GM19035 (cell line): ENCODE data around the gene B3GNT9.

Experiments
- ATAC-seq: cut with Tn5 transposase; IDR thresholded peaks from one replicate; pipeline ENCODE4 v1.9.1; 2021; ENCODE audit not compliant: unreplicated experiment

Gene B3GNT9, protein sequence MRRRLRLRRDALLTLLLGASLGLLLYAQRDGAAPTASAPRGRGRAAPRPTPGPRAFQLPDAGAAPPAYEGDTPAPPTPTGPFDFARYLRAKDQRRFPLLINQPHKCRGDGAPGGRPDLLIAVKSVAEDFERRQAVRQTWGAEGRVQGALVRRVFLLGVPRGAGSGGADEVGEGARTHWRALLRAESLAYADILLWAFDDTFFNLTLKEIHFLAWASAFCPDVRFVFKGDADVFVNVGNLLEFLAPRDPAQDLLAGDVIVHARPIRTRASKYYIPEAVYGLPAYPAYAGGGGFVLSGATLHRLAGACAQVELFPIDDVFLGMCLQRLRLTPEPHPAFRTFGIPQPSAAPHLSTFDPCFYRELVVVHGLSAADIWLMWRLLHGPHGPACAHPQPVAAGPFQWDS

DNA sequence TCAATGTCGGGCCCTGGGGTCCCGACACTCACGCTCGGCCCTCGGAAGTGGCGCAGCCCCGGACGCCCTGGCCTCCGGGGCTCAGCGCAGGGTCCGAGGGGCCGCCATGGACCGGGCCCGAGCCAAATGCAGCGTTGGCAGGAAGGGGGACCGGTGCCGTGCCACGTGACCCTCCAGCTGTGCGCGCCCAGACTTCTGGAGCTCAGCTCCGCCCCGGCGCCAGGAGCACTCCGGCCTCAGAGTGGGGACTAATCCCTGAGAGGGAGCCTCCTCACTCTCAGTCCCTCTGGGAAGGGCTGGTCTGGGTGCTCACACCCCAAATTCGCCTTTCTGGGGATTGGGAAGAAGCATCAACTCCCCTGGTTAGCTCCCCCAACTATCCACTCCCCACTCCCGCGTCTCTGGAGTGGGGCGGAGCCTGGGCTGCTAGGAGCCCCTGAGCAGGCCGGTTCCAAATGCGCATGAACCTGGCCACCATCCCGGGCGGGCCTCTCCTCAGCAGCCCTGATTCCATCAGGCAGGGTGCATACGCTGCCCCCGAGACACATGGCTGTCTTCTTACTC is at the start of gene B3GNT9:
Gene B3GNT9, minus strand, starts transcription at position 166 of the 564 bp plus-strand sequence. CDS start 513 bp downstream, outside the sequence.
- ATAC-seq: no peak

DNA sequence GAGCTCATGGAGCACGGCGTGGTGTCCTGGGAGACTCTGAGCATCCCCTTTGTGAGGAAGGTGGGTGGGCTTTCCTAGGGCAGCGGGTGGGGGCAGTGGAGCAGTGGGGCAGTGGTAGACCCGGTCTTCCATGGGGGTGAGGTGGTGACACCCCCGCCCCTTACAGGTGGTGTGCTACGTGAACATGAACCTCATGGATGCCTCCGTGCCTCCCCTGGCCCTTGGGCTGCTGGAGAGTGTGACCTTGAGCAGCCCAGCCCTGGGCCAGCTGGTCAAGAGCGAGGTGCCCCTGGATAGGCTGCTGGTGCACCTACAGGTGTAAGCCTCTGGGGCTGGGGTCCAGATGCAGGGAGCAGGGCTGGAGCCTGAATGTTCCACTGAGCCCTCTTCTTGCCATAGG is 49.7 kb upstream of the B3GNT9 start:
- ATAC-seq: no peak

DNA sequence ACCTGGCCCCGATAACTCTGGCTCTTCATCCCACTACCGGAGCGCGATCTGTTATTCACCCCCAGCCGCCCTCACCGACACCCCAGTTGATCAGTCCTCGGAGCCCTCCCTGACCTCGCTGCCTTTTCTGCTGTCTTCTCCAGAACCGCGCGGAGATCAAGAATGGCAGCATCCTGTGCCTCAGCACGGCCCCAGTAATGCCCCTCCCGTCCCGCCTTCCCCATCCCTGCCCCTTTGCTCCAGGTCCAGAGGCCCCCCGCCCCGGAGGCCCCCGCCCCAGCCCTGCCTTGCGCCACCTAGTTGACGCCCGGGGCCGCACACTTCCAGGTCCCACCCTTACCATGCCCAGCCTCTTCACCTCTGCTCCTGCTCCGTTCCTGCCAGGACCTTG is 49.0 kb upstream of the B3GNT9 start:
- ATAC-seq: no peak

DNA sequence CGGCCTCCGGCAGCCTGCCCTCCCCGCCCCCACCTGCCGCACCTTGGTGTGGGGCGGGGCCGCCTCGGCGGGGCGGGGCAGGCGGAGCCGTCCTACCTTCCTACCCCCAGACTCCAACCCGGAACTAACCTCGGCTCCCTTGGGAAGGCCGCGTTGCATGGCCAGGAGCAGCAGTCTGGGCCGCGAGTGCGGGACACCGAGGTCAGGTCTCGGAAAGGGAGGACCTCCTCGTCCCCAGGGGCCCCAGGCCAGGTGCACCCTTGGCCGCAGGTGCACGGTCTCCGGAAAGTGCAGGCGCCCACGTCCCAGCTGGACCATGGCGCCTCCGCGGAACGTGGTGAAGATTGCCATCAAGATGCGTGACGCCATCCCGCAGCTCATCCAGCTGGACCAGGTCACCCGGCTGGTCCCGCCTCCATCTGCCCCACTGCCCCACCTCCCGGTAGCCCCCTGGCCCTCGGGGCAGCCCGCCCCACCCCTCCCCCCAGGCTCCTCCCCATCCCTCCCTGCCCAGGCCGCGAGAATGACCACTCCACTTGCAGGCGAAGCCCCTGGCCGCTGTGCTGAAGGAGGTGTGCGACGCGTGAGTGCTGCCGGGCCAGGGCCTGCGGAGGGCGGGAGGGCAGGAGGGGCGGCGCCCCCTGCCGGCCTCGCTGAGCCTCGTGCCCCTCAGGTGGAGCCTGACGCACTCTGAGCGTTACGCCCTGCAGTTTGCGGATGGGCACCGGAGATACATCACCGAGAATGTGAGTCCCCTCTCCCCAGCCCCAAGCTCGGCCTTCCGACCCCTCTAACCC is 48.4 kb upstream of the B3GNT9 start, which contains the start of gene ELMO3:
Gene ELMO3, plus strand, starts transcription at position 121 of the 797 bp plus-strand sequence. Its CDS starts 196 bp downstream, at position 317.
- ATAC-seq: no peak

DNA sequence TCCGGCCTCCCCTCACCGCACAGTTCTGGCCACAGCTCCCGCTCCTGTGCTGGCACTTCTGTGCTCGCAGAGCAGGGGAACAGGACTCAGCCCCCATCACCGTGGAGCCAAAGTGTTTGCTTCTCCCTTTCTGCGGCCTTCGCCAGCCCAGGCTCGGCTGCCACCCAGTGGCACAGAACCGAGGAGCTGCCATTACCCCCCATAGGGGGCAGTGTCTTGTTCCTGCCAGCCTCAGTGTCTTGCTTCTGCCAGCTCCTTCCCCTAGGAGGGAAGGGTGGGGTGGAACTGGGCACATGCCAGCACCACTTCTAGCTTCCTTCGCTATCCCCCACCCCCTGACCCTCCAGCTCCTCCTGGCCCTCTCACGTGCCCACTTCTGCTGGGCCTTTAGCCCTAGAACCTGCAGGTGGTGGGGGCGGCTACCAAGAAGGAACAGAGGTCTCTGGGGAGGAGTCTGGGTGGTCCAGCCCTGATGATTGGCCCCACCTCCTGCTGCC is 47.5 kb upstream of the B3GNT9 start:
- ATAC-seq: no peak

DNA sequence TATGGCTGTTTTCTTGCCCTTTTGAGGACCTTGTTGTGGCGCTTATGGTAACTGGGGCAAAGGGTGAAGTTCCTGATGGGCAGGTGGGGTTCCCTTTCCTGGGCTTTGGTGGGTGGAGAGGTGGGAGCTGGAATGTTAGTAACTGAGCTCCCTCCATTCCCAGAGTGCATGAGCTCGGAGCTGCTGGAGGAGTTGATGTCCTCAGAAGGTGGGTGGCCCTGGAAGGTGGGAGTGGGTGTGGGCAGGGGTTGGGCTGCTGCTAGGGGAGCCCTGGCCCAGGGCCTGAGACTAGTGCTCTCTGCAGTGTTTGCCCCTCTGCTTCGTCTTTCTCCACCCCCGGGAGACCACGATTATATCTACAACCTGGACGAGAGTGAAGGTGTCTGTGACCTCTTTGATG is 46.9 kb upstream of the B3GNT9 start:
- ATAC-seq: no peak

DNA sequence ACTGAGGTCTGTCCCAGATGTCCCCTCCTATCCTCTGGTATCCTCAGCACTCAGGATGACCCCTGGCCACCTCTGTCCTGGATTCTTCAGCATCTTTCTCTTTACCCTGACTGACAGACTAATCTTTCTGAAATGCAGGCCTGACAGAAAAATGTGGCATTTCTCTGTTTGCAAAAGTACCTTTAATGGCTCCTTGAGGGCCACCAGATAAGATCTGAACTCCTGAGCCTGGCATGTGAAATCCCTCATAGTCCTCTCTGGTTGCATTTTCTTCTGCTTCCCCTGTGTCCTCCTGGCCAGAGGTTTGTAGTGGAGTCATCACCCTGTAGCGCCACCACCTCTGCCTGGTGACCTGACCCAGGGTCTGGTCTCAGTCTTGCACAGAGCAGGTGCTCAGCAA is 46.1 kb upstream of the B3GNT9 start:
- ATAC-seq: no peak

DNA sequence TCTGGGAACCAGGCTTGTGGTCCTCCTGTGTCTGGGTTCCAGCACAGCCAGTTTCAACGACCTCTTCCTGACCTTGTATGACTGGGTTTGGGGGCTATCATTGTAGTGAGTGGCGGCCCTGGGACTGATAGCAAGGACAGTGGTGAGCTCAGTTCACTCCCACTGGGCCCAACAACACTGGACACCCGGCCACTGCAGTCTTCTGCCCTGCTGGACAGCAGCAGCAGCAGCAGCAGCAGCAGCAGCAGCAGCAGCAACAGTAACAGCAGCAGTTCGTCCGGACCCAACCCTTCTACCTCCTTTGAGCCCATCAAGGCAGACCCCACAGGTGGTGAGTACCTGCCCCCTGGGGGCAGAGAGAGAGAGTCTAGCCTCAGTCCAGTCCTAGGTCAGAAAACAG is 44.9 kb upstream of the B3GNT9 start:
- ATAC-seq: no peak

DNA sequence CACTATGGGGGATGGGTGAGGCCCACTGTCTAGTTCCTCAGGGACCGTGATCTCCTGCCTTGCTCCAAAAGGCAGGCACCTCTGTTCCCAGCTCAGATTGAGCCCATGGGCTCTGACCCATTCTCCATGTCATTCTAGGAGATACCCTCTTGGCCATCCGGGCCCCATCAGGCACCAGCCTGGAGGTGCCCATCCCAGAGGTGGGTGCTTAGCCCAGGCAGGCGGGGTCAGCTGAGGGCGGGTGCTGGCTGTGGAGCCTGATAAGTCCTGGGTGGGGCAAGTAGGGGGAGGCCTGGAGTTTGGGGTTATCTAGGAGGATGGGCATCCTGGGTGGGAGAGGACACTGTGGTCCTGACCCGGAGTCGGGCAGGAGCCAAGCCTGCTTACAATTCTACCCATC is 43.5 kb upstream of the B3GNT9 start:
- ATAC-seq: no peak

DNA sequence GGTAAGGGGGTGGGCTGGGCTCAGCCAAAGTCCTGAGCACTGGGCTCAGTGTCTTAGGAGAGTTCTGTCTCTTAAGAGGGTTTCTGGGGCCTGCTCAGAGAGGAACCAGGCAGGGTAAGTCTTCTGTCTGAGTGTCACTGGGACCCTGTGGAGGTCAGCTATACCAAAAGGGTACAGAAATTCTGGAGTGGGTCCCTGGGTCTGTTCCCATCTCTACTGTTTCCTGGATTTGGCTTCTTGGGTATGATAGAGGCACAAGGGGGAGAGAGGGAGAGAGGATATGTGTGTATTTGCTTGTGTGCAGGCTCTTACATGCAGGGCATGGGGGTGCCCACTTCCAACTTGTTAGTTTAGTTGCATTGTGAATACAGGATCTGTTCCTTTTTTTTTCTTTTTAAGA is 42.7 kb upstream of the B3GNT9 start:
- ATAC-seq: no peak

DNA sequence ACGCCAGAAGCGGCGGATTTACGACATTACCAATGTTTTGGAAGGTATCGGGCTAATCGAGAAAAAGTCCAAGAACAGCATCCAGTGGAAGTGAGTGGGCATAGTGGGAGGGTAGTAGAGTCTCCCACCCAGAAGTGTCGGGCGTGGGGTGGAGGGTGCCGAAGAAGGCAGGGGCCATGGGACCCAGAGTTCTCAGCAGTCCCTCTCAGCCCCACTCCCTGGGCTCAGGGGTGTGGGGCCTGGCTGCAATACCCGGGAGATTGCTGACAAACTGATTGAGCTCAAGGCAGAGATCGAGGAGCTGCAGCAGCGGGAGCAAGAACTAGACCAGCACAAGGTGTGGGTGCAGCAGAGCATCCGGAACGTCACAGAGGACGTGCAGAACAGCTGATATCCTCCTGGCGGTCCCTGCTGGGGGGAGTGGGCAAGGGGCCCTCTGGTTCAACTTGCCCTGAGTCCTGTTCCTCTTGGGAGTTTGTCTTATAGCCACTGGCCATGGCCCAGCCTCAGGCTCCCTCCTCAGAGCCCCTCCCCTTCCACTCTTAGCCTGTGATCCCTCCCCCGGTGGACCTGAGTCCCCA is 42.1 kb upstream of the B3GNT9 start:
- peak; percentile 5 for ATAC-seq

DNA sequence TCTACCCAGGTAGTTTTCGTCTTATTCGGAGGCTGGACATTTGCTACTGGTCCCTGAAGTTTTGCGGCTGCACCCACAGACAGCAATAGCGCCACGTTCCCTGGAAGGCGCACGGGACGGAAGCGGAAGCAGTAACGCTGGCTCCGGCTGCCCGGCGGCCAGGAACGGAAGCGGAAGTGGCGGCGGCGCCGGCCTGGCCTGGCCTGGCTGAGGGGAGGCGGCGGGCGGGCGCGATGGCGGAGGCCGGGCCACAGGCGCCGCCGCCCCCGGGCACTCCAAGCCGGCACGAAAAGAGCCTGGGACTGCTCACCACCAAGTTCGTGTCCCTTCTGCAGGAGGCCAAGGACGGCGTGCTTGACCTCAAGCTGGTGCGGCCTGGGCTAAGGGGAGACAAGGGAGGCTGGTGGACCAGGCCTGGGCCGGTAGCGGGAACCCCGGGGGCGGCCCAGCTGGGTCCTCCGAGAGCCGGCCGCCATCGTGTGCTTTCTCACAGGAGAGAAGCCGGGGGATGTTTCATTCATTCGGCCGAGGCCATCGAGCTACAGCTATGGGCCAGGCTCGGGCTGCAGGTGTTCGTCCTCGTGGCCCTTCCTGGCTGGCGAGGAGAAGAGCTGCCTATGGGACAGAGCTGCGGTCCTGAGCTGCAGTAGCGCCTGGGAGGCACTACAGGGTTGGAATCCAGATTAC is 41.3 kb upstream of the B3GNT9 start, which contains the start of gene E2F4:
Gene E2F4, plus strand, starts transcription at position 161 of the 687 bp plus-strand sequence. Its CDS starts 73 bp downstream, at position 234.
- ATAC-seq: peak; percentile 90

DNA sequence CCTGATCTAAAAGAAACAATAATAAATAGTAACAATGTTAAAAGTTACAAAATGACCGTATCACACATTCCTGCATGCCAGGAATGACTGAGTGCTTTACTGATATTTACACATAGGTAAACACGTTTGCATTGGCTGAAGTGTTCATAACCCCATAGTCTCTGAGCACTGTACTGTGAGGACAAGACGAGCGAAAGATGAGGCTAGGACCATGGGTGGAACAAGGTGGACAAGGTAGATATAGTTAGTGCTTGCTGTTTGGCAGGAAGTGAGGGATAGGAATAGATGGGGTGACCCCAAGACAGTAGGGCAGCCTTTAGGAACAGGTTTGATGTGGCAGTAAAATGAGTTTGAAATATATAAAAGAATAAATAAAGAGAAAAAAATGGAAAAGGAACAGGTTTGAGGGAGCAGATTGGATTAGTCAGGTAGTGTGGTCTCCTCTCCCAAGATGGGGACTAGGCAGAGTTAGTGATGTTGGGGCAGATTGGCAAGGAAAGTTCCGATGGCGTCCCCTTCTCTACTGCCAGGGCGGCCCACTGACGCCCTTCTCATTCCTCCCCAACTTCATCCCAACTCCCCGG is 40.7 kb upstream of the B3GNT9 start:
- ATAC-seq: no peak

DNA sequence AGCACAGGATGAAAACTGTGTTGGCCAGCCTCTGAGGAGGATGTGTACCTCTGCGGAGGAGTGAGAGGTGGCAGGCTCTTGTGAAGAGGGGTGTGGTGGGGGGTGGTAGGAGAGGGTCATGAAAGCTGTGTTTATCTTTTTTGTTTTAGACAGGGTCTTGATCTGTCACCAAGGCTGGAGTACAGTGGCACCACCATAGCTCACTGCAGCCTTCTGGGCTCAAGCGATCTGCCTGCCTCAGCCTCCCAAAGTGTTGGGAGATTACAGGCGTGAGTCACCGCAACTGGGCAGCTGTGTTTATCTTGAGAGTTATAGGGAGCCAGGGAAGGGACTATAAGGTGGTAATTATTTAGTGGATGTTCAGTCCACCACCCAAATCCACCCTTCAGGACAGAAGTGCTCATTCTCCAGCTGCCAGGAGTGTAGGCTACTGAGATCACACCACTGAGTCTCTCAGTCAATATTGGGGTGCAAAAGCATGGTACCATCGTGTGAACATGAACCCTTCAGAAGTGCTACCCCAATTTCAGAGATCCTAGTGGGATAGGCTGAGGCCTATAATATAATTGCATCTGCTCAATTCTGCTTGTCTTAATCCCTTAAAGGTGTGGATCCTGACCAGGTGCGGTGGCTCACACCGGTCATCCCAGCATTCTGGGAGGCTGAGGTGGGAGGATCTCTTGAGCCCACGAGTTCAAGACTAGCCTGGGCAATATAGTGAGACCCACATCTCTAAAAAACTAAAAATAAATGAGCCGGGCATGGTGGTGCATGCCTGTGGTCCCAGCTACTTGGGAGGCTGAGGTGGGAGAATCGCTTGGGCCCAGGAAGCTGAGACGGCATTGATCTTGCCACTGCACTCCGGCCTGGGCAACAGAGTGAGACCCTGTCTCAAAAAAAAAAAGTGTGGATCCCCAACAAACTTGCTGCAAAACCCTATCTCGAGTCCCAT is 39.9 kb upstream of the B3GNT9 start:
- no peak for ATAC-seq

DNA sequence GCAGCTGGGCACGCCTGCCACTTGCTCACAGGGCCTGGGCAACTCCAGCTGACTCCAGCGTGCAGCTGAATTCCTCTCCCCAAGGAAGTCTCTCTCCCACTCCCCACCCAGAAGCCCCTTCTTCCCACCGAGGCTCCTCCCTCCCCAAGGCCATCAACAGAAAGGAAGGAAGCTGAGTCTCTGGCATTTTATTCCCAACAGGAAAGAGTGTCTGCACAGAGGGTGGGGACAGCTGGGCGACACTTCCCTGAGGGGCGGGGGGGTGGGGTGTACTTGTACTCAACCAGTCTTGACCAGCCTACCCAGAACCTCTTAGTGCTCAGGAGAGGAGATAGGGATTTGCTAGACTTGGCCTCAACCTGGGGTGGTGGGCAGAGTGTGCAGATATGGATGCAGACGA is 39.2 kb upstream of the B3GNT9 start, which contains the start of gene EXOC3L1:
Gene EXOC3L1, minus strand, starts transcription at position 96 of the 400 bp plus-strand sequence. CDS start 460 bp downstream, outside the sequence.
- ATAC-seq: no peak

DNA sequence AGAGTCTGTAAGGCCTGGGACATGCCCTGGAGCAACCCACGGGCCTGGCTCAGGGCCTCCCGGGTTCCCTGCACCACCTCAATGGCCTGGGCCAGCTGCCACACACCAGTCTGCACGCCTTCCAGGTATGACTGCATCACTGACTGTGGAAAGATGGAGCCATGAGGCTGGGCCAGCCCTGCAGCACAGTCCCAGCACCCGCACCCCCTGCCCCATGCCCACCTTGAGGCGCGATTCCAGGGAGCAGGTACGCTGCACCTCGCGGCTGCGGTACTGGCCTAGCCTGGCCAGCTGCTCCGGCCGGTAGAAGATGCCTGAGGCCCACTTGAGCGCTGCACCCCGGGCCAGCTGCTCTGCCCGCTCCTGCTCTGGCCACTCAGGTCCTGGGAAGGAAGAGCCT is 38.0 kb upstream of the B3GNT9 start:
- ATAC-seq: no peak

DNA sequence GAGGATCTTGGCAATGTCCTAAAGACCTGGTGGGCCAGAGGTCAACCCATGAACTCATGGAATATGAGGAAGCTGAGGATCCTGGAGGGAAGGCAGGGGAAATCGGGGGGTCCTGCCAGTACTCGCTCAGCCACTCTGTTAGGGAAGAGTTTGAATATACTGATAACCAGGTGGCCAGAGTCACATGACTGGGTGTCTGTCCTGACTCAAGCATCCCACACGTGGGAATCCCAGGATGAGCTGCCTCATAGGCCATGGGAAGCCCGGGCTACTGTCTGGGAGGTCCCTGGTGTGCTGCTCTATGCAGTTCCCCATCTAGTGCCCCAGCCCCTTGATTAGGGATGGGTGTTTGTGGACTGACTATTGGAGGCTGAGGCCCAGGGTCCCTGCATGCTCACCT is 37.5 kb upstream of the B3GNT9 start:
- ATAC-seq: no peak

DNA sequence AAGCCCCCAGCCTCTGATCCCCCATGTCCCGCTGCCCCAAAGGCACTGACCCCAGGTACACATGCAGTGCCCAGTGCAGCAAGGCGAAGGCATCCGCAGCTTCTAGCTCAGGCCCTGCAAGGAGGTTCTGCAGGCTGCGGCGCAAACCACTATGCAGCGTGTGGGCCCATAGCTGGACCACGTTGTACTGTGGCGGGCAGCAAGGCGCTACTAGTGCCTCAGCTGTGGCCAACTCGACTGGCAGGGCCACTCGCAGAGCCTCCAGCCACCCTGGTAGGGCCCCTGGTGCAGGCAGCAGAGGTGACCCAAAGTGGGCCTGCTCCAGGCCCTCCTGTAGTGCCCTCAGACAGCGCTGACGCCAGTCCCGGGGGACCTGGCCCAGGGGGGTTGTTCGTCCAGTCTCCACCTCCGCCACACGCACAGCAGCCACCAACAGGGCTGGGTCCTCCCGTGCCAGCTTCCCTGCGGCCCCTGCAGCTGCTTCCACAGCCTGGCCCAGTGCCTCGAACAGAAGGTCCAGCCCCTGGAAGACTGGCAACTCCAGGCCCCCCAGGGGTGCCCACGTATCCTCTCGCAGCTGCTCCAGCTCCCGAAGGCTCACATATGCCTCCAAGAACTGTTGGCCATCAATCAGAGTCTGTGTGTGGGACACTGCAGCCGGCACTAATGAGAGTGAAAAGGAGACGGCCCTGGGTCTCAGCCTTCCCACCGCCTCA is 36.5 kb upstream of the B3GNT9 start:
- ATAC-seq: no peak
